Measurements from ENCODE around the gene PPP2R3B. TPM values are rescaled to one million over a fixed set of nuclear protein-coding genes. Genes with fewer than 3 reads are reported as not detected.

Gene PPP2R3B
- total RNA-seq, 1 donor from 2014 or later = 30.3 TPM

DNA sequence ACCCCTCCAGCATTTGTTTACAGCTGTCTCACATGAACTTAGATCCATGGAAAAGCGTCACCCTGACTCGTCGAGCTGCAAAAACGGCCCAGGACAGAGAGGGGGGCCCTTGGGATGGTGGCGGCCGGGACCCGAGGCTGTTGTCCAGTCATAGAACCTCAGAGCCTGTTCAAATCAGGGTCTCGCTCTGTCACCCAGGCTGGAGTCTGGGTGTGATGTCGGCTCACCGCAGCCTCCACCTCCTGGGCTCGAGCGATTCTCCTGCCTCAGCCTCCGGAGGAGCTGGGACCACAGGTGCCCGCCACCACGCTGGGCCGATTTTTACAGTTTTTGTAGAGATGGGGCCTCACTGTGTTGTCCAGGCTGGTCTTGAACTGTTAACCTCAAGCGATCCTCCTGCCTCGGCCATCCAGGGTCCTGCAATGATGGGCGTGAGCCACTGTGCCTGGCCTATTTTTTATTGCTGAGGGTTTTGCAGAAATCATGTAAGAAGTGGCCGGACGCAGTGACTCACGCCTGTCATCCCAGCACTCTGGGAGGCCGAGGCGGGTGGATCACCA lies 42.6 kb upstream of the PPP2R3B start:
- TF ChIP-seq, protein P1, sequence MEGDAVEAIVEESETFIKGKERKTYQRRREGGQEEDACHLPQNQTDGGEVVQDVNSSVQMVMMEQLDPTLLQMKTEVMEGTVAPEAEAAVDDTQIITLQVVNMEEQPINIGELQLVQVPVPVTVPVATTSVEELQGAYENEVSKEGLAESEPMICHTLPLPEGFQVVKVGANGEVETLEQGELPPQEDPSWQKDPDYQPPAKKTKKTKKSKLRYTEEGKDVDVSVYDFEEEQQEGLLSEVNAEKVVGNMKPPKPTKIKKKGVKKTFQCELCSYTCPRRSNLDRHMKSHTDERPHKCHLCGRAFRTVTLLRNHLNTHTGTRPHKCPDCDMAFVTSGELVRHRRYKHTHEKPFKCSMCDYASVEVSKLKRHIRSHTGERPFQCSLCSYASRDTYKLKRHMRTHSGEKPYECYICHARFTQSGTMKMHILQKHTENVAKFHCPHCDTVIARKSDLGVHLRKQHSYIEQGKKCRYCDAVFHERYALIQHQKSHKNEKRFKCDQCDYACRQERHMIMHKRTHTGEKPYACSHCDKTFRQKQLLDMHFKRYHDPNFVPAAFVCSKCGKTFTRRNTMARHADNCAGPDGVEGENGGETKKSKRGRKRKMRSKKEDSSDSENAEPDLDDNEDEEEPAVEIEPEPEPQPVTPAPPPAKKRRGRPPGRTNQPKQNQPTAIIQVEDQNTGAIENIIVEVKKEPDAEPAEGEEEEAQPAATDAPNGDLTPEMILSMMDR (IDR thresholded peaks at IDR 0.05) = no peak
- TF ChIP-seq EZH2phosphoT487 (IDR thresholded peaks at IDR 0.05) (no peak), EZH2 (IDR thresholded peaks at IDR 0.05) (no peak)
- DNase-seq (ENCODE audit: low spot score) = no peak
- peaks cover 16% of the 10 kb centered on the region for H3K27me3 Mint-ChIP-seq (ENCODE audit: insufficient read depth, low read depth)
- H3K9ac ChIP-seq = no peak overlapping the region
- no peaks in the 10 kb centered on the region for H3K9me3 Mint-ChIP-seq
- H3K27me3 ChIP-seq = peaks cover 37% of the 10 kb centered on the region
- no peak overlapping the region for H2AFZ ChIP-seq (replicated peaks)
- no peak overlapping the region for H3K4me3 ChIP-seq
- no peak overlapping the region for H3K4me3 Mint-ChIP-seq
- H3K4me1 ChIP-seq = no peaks in the 10 kb centered on the region
- no peaks in the 10 kb centered on the region for H3K36me3 Mint-ChIP-seq
- no peaks in the 10 kb centered on the region for H3K79me2 ChIP-seq (ENCODE audit: low read depth)
- H3F3A ChIP-seq (ENCODE audit: low read depth) = no peaks in the 10 kb centered on the region
- no peaks in the 10 kb centered on the region for H3K9me3 ChIP-seq (ENCODE audit: low read depth)
- no peaks in the 10 kb centered on the region for H4K20me1 ChIP-seq (ENCODE audit: low read depth)
- H3K27ac ChIP-seq = no peak overlapping the region
- no peaks in the 10 kb centered on the region for H3K4me1 Mint-ChIP-seq
- H3K4me2 ChIP-seq = no peak overlapping the region
- no peaks in the 10 kb centered on the region for H3K36me3 ChIP-seq
- no peak overlapping the region for H3K27ac Mint-ChIP-seq

DNA sequence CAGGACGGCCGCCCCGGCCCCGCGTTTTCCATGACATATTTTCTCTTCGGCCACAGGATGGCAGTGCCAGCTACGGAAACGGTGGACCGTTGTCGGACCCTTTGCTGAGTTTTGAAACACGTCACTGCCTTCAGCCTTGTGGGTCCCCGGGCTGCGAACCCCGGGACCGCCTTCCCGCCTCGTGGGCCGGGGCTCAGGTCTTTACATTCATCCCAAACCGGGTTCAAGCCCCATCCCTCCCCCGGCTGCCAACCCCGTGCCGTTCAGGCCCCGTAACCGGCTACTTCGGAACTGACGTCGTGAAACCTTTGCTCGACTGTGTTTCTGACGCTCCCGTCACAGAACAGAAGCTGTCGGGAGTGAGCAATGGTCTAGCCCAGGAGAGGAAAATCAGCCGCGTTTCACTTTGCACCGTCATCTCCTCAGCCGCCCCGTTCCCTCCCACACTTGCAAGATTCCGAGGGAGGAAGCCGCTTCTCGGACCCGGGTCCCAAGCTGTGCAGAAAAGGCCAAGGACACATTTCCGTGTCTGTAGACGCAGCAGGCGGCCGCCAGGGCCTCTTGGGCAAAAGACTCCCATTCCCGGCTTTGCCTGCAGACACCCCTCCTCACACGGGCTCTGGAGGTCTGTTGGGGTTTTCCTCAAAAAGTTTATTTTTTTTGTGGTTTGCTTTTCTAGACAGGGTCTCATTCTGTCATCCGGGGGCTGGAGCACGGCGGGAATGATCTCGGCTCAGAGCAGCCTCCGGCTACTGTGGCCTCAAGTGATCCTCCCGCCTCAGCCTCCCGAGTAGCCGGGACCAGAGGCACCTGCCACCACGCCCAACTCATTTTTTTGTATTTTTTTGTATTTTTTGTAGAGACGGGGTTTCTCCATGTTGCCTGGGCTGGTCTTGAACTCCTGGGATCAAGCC lies 41.4 kb upstream of the PPP2R3B start:
- H3K9ac ChIP-seq = no peak overlapping the region
- DNase-seq (ENCODE audit: low spot score) = peak; percentile 82
- no peaks in the 10 kb centered on the region for H3K36me3 Mint-ChIP-seq
- H3K4me2 ChIP-seq = peak overlapping the region; percentile 75
- TF ChIP-seq, protein P1 (IDR thresholded peaks at IDR 0.05) = peak; percentile 75
- TF ChIP-seq EZH2phosphoT487 (IDR thresholded peaks at IDR 0.05) (no peak), EZH2 (IDR thresholded peaks at IDR 0.05) (peak; percentile 40)
- H3K27me3 ChIP-seq = peaks cover 37% of the 10 kb centered on the region
- H3K36me3 ChIP-seq = no peaks in the 10 kb centered on the region
- H3K4me3 ChIP-seq = peak overlapping the region; percentile 45
- H3K4me1 Mint-ChIP-seq = no peaks in the 10 kb centered on the region
- no peaks in the 10 kb centered on the region for H3K4me1 ChIP-seq
- H2AFZ ChIP-seq (replicated peaks) = peak overlapping the region; percentile 99
- H3K79me2 ChIP-seq (ENCODE audit: low read depth) = no peaks in the 10 kb centered on the region
- peak overlapping the region; percentile 66 for H3K27ac Mint-ChIP-seq
- peaks cover 6% of the 10 kb centered on the region for H3K9me3 Mint-ChIP-seq
- H3F3A ChIP-seq (ENCODE audit: low read depth) = no peaks in the 10 kb centered on the region
- no peak overlapping the region for H3K27ac ChIP-seq
- H3K9me3 ChIP-seq (ENCODE audit: low read depth) = no peaks in the 10 kb centered on the region
- H4K20me1 ChIP-seq (ENCODE audit: low read depth) = no peaks in the 10 kb centered on the region
- peaks cover 14% of the 10 kb centered on the region for H3K27me3 Mint-ChIP-seq (ENCODE audit: insufficient read depth, low read depth)
- H3K4me3 Mint-ChIP-seq = peak overlapping the region; percentile 80

DNA sequence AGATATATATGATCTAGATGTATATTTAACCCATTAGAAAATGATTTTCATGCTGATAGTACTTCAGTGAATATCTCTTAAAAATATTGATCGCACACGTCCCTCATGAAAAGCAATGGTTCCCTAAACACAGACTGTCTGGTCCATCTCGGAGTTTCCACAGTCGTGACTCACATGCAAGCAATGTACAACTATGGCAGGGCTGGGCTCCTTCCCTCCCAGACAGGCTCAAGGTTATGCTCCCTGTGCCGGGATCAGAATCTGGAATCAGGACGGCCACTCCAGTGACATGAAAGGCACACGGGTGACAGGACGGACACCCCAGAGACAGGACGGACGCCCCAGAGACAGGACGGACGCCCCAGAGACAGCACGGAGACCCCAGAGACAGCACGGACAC lies 40.2 kb upstream of the PPP2R3B start:
- Histone ChIP-seq H3K27ac (no peak overlapping the region), H4K20me1 (ENCODE audit: low read depth) (no peaks in the 10 kb centered on the region), H3K36me3 (no peaks in the 10 kb centered on the region), H3K4me2 (no peak overlapping the region), H3K4me3 (no peak overlapping the region), H3K79me2 (ENCODE audit: low read depth) (no peaks in the 10 kb centered on the region), H3K4me1 (no peaks in the 10 kb centered on the region), H3K27me3 (peaks cover 37% of the 10 kb centered on the region), H3F3A (ENCODE audit: low read depth) (no peaks in the 10 kb centered on the region), H3K9ac (no peak overlapping the region), H2AFZ (replicated peaks) (no peak overlapping the region), H3K9me3 (ENCODE audit: low read depth) (no peaks in the 10 kb centered on the region)
- no peak for DNase-seq (ENCODE audit: low spot score)
- Mint-ChIP-seq H3K36me3 (no peaks in the 10 kb centered on the region), H3K27me3 (ENCODE audit: insufficient read depth, low read depth) (peaks cover 14% of the 10 kb centered on the region), H3K4me1 (no peaks in the 10 kb centered on the region), H3K4me3 (peak overlapping the region; percentile 50), H3K27ac (no peak overlapping the region), H3K9me3 (peaks cover 6% of the 10 kb centered on the region)
- TF ChIP-seq, protein P1 (IDR thresholded peaks at IDR 0.05) = no peak
- TF ChIP-seq EZH2phosphoT487 (IDR thresholded peaks at IDR 0.05) (no peak), EZH2 (IDR thresholded peaks at IDR 0.05) (no peak)
